Stimulated activated CD4-positive, alpha-beta T cell treated with anti-CD3 and anti-CD28 coated beads, Interleukin-15, amount 100 ng/mL, for 1 hour (primary cell): ENCODE results near the gene HGFAC.

Experiments
- DNase-seq, 2 donors: peaks; one replicate each; pipeline ENCODE4 v3.0.0-alpha.2; 2020; ENCODE audit warnings: low read depth in 1 of 2, low spot score in 1 of 2

HGFAC gene

DNA sequence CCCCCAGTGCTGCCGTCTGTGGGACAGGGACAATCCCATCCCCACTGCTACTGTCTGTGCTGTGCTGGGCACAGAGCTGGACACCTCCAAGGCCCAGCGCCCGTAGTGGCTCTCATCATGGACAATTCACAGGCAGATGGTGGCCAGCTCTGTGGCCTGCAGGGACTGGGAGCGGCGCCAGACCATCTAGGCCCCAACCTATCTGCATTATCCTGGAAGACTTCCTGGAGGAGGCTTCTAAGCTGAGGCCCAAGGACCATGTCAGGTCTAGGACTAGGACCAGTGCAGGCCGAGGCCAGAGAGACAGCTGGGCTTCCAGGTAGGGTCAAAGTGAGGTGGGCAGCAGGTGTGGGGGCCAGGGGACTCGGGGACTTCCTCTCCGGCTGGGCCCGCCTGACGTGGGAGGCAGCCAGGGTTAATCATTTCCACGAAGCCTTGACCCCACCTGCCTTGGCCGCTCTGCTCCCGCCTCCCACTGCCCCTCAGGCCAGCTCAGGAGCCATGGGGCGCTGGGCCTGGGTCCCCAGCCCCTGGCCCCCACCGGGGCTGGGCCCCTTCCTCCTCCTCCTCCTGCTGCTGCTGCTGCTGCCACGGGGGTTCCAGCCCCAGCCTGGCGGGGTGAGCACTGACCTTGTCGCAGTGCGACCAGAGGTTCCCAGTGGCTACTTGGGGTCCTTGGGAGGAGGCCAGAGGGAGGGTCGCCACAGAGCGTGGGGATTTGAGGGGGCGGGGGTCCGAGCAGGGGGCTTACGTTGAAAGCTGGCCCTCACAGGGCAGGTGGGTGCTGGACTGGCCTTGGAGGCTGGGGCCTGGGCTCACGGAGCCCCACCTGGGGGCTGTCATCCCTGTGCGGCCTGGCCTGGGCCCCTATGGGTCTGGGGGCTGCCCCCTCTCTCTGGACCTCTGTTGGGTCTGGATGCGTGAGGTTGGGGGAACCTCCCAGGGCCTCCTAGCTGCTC lies at the start of gene HGFAC:
Gene HGFAC, plus strand, starts transcription at position 468 of the 959 bp plus-strand sequence. Its CDS starts 34 bp downstream, at position 502.
- DNase-seq: no peak

DNA sequence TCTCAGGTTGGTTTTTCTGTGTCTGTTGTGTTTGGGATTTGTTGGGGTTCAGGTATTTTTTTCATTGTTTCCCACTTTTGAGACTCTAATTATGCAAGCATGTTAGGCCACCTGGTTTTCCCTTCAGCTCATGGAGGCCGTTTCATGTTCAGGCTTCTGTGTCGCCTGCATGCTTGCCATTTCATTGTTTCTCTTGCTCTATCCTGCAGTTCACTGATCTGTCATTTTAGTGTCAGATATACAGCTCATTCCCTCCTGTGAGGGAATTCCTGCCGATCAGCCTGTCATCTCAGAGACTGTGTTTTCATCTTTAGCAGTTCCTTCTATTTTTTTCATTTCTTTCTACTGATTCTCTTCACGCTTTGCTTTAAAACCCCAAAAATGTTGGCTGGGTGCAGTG lies 49.4 kb upstream of the HGFAC start:
- DNase-seq: no peak

DNA sequence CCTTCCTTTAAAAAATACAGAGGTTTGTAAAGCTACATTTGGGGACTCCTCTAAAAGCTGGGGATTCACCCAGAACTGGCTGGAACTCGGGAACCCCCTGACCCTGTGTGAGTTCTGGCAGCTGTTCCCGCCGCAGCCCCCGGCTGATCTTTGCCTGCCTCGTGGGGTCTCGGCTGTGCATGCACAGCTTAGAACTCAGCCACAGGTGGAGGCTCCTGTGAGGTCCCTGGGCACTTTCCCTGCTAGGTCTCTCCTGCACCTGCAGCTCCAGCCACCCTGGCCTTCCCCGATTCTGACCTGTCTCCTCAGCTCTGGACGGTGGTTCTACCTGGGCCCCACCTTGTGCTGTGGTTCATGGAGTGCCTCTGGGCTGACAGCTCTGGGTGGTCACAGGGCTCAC lies 48.6 kb upstream of the HGFAC start:
- no peak for DNase-seq

DNA sequence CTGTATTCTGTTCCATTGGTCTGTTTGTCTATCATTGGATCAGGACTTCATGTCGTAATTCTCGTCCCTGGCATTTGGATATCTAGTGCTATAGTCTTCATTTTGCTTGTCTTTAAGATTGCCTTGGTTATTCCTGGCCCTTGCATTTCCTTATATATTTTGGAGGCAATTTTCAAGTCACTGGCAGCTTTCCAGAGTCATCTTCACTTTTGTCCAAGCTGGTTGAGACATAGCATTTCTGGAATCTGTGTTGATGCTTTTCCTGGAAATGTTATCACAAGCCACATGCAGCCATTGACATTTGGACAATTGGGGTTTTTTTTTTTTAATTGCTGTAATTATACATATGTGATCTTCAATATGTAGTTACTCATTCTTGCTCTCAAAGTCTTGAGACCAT lies 45.2 kb upstream of the HGFAC start:
- DNase-seq: no peak

DNA sequence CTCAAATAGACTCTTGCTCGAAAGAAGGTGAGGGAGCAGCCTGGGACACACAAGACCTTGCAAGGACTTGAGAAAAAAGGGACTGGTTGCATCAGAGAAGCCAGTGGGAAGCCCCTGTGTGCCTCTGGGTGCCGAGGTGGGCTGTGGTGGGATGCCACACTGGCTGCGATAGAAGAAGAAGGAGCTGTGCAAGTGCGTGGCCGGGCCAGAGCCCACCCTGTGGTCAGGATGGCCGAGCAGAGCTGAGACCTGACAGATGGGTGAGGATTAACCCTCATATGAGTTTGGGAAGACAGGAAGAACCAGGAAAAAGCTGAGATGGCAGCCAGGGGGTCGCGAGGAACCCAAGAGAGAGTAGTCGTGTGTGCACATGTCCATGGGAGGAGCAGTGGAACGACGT lies 44.6 kb upstream of the HGFAC start:
- no peak for DNase-seq

DNA sequence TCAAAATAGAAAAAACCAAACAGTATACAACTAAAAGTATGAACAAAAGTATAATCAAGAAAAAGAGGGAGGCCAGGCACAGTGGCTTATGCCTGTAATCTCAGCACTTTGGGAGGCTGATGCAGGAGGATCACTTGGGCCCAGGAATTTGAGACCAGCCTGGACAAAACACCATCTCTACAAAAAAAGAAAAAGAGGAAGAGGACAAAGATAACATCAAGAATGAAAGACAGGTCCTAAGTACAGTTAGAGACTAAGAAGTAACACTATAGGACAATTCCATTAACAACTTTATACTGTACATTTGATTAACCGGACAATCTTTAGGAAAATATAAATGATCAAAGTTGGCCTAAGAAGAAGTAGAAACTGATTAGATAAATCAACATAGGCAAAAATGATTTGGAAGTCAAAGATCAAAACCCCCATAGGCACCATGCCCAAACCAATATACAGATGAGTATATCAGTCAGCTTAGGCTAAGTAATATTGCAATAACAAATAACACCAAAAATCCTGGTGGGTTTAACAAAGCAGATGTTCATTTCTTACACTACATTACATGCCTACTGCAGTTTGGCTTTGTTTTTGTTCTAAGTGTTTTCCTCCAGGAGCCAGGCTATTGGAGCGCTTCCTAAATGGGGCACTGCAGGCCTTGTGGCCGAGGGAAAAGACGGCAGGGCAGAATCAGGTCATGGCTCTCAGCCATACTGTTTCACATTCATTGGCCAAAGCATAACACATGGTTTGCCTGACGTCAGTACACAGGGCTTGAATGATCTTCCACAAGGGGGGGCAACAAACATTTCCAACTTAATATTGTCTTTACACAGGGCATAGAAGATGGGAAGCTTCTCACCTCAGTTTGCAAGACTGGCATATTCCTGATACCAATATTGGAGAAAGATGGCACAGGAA lies 42.2 kb upstream of the HGFAC start:
- DNase-seq: no peak

DNA sequence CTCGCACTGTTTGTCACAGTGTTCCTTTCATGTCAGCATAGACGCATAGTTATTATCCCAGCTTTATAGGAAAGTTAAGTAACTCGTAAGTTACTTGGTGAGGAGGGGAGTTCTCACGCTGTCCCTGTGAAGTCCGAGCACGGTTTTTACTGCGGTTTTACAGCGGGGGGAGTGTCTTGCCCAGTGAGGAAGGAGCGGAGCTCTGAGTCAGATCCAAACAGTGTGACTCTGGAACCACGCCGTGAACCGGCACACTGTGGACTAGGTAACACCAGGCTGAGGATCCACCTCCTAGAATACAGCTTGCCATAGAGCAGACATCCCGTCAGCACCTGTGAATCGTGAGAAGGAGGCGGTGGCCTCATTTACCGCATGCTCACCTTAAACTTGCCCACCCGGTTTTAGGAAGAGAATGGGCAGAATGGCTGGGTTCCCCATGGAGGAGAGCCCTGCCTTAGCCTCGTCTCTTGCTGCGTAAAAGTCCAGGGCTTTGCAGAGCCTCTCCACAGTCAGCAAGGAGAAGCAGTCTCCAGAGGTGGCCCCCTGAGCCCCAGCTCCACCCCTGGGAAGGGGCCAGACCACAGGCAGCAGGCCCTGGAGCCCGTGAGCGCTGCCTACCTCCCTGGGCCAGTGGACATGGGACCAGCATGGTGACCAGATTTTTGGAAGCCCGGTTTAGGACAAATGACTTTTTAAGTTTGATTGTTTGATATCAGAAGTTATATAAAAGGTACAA lies 40.2 kb upstream of the HGFAC start:
- DNase-seq: no peak

DNA sequence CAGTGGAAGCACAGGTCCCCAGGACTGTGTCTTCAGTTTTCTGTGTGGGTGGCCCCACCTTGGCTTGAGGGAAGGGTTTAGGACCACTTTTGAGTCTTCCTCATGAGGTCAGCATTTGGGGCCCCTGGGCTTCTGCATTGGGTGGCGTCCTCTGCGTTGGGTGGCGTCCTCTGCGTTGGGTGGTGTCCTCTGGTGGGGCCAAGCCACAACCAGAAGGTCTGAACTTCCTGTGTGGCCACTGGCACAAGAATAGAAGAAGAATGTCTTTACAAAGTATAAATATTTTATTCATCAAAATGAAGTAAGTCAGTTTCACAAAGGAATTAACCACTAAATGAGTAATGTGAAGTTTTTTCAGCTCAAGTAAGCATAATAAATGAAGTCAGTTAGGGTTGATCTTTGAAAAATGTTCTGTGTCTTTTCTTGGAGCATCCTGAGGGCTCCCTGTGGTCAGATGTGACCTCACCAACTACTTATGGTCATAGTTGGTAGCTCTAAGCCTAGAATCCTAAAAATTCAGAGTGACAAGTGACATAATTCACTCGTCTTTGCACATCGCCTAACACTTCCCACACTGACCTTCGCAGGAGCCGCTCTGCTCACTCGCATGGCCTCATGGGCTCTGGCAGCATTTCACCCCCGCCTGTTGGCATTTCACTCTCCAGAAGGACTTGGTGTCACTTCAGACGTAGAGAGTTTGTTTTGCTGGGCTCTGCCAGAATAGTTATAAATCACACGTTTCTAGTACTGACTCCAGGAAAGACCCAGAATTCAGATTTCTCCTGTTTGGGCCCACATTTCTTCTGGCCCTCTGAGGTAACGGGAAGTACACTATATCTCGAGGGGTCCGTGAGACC lies 39.0 kb upstream of the HGFAC start:
- DNase-seq: no peak

DNA sequence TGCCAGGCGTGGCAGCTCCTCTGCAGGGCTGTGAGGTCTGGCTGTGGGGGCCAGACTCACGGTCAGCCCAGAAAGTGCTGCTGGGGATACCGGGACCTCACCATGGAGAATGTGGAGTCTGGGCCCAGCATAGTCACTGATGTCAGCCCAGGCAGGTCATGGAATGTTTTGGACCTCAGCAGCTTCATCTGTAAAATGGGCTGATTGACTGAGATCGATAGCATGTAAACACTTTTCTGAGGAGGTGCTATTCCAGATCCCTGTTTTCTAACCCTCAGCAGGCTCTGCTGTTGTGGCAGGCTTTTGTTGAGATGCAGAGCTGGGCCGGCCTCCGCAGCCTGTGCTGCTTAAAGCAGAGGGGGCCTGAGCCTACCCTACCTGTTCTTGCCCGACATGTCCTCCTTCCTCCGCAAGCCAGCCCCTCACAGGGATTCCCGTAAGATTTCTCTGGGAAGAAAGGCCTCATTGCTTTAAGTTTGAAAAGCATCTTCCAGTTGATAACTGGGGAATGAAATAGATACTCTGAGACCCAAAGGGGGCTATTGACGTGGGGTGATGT lies 38.3 kb upstream of the HGFAC start:
- DNase-seq: no peak

DNA sequence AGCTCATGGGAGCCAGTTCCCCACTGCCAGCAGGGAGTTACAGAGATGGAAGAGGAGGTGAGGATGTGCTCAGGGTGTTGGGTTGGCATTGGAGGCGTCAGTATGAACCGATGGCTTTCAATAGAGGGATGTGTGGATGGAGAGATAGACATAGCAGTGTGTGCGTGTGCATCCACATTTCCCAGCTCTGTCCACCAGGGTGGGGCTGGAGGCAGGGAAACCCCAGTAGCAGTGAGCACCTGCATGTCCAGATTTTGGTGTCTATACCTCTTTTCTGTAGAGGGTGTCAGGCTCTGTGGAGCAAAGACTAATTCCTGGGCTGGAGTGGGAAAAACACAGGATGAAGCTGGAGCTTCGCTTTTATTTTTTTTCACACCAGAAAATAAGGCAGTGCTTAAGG lies 37.2 kb upstream of the HGFAC start:
- no peak for DNase-seq

DNA sequence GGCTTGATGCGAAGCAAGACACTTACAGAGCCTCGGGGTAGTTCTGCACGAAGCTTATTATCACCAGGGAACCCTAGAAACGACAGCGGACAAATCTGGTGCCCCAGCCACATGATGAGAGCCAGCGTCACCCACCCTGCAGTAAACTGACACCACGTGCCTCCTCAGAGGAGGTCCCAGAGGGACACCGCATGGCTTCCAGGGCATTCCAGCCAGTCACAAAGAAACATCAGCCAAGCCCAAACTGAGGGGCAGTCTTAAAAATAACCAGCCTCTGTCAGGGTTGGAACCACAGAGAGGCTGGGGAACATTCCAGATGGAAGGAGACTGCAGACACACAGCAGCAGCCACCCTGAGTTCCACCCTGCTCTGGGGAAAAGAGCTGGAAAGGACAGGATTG lies 36.6 kb upstream of the HGFAC start:
- DNase-seq: no peak

DNA sequence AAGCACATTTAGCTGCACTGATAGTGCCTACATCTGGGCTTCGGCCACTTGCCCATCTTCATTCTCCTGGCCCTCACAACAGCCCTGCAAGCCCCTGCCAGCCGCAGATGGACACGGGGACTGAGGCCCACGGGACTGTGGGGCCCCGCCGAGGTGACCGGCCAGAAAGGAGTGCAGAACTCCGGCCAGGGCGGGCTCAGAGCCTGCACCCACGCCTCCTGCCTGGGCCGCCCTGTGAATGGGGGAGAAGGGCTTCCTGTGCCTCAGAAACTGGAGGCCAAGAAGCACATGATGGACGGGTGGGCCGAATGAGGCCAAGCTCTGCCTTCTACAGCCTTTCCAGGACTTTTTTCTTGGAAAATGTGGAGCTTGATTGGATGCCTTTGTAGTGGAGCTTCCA lies 35.7 kb upstream of the HGFAC start:
- DNase-seq: no peak

DNA sequence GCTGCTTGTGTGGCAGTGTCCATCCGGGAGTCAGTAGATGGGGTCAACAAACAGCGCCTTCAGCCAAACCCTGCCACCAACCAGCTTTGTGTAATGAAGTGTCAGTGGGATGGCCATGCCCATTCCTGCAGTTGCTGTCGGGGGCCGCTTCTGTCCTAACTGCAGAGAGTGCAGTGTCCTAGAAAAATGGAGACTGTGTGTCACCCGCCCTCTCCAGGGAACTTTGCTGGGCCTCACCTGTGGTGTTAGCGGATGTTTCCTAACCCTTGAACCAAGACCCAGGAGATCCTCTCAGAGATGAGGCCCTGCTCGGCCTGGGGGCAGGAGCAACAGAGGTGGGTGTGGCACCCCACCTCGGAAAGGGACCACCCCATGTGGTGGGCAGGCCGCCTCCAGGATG lies 35.3 kb upstream of the HGFAC start:
- no peak for DNase-seq

DNA sequence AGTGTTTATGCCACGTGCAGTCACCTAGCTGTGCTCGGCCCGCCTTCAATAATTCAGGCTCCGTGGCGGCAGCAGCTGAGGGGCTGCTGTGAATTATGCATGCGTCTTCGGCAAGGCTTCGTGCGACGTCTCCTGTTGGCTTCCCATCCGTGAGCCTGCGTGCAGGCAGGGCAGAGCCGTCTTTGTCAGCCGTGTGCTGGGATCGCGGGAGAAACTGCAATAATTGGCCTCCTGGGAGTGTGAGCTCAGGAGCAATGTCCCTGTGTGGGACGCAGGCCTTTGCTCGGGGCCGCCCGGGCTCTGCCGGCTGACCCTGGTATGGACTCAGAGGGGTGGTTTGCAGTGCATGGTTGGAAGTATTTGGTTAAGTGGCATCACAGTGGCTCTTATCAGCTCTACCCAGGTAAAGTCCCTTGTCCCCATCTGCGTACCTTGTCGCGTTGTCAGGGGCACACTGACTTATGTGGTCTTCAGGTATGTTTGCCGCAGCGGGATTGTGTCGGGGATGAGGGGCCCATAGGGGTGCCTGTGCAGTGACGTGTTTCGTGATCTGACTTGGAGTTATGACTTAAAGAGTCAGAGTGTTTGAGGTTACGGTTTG lies 34.5 kb upstream of the HGFAC start:
- DNase-seq: no peak

DNA sequence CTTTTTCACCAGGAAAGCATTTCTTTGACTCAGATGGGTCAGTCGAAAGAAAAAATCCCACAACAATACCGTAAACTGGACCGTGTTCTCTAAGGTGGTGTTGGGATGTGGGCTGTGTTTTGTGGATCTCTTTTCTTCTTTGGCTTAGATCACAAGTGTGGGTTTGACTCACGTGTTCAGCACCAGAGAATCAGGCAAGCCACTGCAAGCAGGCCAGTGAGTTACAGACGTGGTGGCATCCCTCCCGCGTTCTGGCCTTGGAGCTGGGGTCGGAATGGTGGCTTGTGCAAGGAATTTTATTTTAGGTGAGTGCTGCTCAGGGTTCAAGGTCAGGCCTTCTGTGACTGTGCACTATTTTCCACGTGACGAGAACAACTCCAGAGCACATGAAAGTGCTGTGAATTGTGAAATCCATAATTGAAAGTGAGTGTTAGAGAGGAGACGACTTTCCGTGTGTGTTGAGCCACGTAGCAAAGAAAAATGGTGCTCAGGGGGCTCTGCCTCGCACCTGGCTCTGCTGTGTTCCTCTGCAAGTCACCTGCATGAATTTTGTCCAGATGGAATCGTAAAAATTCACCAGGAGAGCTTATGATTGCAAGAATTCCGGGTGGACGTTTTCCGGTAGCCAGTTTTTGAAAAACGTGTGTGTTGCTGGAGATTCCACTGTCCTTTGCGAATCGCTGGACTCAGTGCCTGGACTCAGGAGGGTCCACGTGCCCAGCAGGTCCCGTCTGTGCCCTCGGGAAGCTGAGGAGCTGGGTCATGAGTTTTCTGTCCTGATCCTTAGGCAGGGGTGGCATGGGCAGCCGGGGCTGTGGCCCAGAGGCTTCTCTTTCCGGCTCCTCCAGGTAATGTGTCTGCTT lies 33.6 kb upstream of the HGFAC start:
- no peak for DNase-seq

DNA sequence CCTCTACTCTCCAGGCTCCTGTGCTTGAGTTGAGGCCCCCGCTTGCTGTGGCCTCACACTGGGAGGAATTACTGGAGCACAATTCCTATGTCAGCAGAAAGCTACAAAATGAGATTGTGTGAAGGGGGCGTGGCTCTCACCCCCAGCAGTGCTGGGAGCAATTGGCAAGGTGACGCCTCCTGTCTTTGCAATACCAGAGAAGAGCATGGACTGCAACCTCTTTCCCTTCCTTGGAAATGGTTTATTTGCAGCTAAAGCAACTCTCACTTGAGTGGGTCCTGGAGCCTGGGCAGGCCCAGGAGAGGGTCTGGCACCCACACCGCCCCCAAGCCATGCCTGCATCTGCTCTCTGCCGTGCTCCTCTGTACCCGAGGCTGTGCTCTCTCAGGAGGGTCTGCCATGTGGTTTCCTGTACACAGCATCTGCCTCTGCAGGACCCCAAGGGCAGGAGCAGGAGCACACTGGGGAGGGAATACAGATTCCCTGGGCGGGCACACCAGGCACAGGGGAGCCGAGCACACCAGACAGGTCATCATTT lies 32.9 kb upstream of the HGFAC start:
- DNase-seq: no peak

DNA sequence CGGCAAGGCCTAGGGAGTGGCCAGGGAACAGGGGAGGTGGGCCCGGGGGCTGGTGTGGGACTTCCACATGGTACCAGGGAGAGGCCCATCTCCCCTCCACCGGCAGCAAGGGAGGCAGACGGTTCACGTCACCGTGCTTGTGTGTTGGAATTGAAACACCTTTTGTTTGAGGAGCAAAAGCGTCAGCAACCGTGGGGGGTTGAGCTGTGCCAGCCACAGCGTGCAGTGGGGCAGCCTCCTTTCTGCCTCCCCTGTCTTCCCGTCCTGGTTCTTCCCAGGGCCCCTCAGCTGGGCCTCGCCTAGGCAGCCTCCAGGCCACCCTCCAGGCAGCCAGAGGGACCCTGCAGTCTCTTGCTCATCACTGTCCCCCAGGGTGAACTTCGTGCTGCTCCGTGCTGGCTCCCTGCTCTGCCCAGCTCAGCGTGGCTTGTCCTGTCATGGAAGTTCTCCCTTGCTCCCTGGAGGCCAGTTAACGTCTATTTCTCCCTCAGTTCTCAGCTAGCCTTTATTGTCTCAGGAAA lies 32.1 kb upstream of the HGFAC start:
- no peak for DNase-seq
